NCI-H2171 (cell line): ENCODE results near the gene RAD51AP1.
A peak's percentile ranks its signal among the peaks of the same experiment; 100 is the strongest.
"Not testable (repeated sequence)": the region's sequence is repeated elsewhere in the genome, so short reads cannot be mapped to it uniquely, and the experiment has no call there.

Experiments
- DNase-seq: peaks from one replicate; lab custom pipeline; 2025; lab: John Stamatoyannopoulos, UW

Gene RAD51AP1

GRCh38 chr12:4538207-4539160 is at the start of gene RAD51AP1:
Gene RAD51AP1 (plus strand): TSS chr12:4538890. CDS start chr12:4538940, 50 bp downstream.
- peak; percentile 97 for DNase-seq

- DNase-seq: no peak
These were observed 49.1 kb upstream of the RAD51AP1 start for GRCh38 chr12:4489556-4489955.

GRCh38 chr12:4490973-4491372 is 47.7 kb upstream of the RAD51AP1 start:
- no peak for DNase-seq

- DNase-seq: no peak
These were observed 42.4 kb upstream of the RAD51AP1 start for GRCh38 chr12:4496145-4496838.

GRCh38 chr12:4499186-4499585 is 39.5 kb upstream of the RAD51AP1 start:
- DNase-seq: no peak

- DNase-seq: no peak
These were observed 33.2 kb upstream of the RAD51AP1 start for GRCh38 chr12:4505376-4505986.

GRCh38 chr12:4506430-4506829 is 32.3 kb upstream of the RAD51AP1 start:
- DNase-seq: no peak

GRCh38 chr12:4506870-4507269 is 31.8 kb upstream of the RAD51AP1 start:
- no peak for DNase-seq

- not testable (repeated sequence) for DNase-seq
These were observed 30.2 kb upstream of the RAD51AP1 start for GRCh38 chr12:4508503-4508902.

- DNase-seq: not testable (repeated sequence)
These were observed 29.4 kb upstream of the RAD51AP1 start for GRCh38 chr12:4509269-4509668.

GRCh38 chr12:4518106-4518728 is 20.5 kb upstream of the RAD51AP1 start:
- DNase-seq: no peak

GRCh38 chr12:4523443-4523842 is 15.2 kb upstream of the RAD51AP1 start:
- DNase-seq: not testable (repeated sequence)

- DNase-seq: no peak
These were observed 11.7 kb upstream of the RAD51AP1 start for GRCh38 chr12:4526923-4527546.

GRCh38 chr12:4530160-4530559 is 8.5 kb upstream of the RAD51AP1 start:
- DNase-seq: no peak

GRCh38 chr12:4530982-4531586 is 7.6 kb upstream of the RAD51AP1 start:
- DNase-seq: no peak

GRCh38 chr12:4535092-4535491 is 3.6 kb upstream of the RAD51AP1 start:
- DNase-seq: no peak

- DNase-seq: no peak
These were observed 2.8 kb upstream of the RAD51AP1 start for GRCh38 chr12:4535871-4536270.

- no peak for DNase-seq
These were observed 629 bp downstream of the RAD51AP1 start for GRCh38 chr12:4539167-4539870.

- no peak for DNase-seq
These were observed 1.5 kb downstream of the RAD51AP1 start for GRCh38 chr12:4540170-4540569.

- DNase-seq: no peak
These were observed 1.9 kb downstream of the RAD51AP1 start for GRCh38 chr12:4540638-4541037.

- DNase-seq: no peak
These were observed 6.5 kb downstream of the RAD51AP1 start for GRCh38 chr12:4545195-4545594.
